Kidney epithelial cell (primary cell): ENCODE data around the gene RPS25. TPM values are rescaled to one million over a fixed set of nuclear protein-coding genes. Genes with fewer than 3 reads are reported as not detected.

ENCODE experiments used
- DNase-seq: peaks from one replicate; pipeline ENCODE4 v3.0.0-alpha.2; 2010; ENCODE audit warnings: low read depth
- H3K27me3 ChIP-seq: 2 replicates; pipeline ENCODE4 v1.6.0; 2011; ENCODE audit warnings: low read length; ENCODE audit not compliant: control insufficient read depth, insufficient read depth
- H3K36me3 ChIP-seq: 2 replicates; pipeline ENCODE4 v1.5.1; 2011; ENCODE audit warnings: low read length; ENCODE audit not compliant: control insufficient read depth, insufficient read depth
- H3K4me3 ChIP-seq: 2 replicates; pipeline ENCODE4 v1.5.1; 2011; ENCODE audit warnings: low read depth, mild to moderate bottlenecking, control low read depth, low read length
- CTCF ChIP-seq: IDR thresholded peaks from 2 replicates; pipeline ENCODE4 v1.5.1; 2011; ENCODE audit warnings: mild to moderate bottlenecking, moderate library complexity, low read length, control low read depth, inconsistent platforms; ENCODE audit not compliant: insufficient read depth, poor library complexity, severe bottlenecking
- total RNA-seq: library from RNA; depleted of rRNA; stranded (reverse); fragments of >200 nt; gene quantifications from 2 replicates; pipeline ENCODE4 v1.2.3, GENCODE V29; 2015

Gene RPS25
- total RNA-seq, 1 donor from 2014 or later = 1,597 TPM

GRCh38 chr11:119027561-119028345 is 9.6 kb upstream of the RPS25 start:
- peaks cover 2% of the 10 kb centered on the region for H3K36me3 ChIP-seq
- H3K4me3 ChIP-seq = no peak overlapping the region
- DNase-seq = no peak
- no peaks in the 10 kb centered on the region for H3K27me3 ChIP-seq
- no peak for TF ChIP-seq CTCF

GRCh38 chr11:119026970-119027369 is 8.8 kb upstream of the RPS25 start:
- no peak for TF ChIP-seq CTCF
- no peak for DNase-seq
- Histone ChIP-seq H3K4me3 (no peak overlapping the region), H3K36me3 (peaks cover 2% of the 10 kb centered on the region), H3K27me3 (no peaks in the 10 kb centered on the region)

- no peak for DNase-seq
- no peak overlapping the region for H3K4me3 ChIP-seq
- H3K36me3 ChIP-seq = peaks cover 2% of the 10 kb centered on the region
- no peaks in the 10 kb centered on the region for H3K27me3 ChIP-seq
- TF ChIP-seq CTCF = no peak
Observed at GRCh38 chr11:119025978-119026766, 8.0 kb upstream of the RPS25 start.

- TF ChIP-seq CTCF = no peak
- Histone ChIP-seq H3K36me3 (peaks cover 2% of the 10 kb centered on the region), H3K4me3 (no peak overlapping the region), H3K27me3 (no peaks in the 10 kb centered on the region)
- DNase-seq = no peak
Observed at GRCh38 chr11:119025541-119025940, 7.4 kb upstream of the RPS25 start.

GRCh38 chr11:119025099-119025473 is 6.9 kb upstream of the RPS25 start:
- Histone ChIP-seq H3K4me3 (no peak overlapping the region), H3K36me3 (peaks cover 2% of the 10 kb centered on the region), H3K27me3 (no peaks in the 10 kb centered on the region)
- TF ChIP-seq CTCF = no peak
- DNase-seq = no peak
